GM12878 (cell line): ENCODE measurements around the gene CHST2. TPM values are rescaled to one million over a fixed set of nuclear protein-coding genes. Genes with fewer than 3 reads are reported as not detected.

Experiments used
- ATAC-seq: fragments of 200-7000 bp; cut with Tn5 transposase; 3 replicates; pipeline ENCODE4 v1.9.1; 2020; ENCODE audit warnings: mild to moderate bottlenecking, moderate library complexity
- BruUV-seq: library from RNA; stranded (reverse); fragments of 400-500 nt; replicated peaks from 2 replicates; lab custom pipeline; 2021; lab: Mats Ljungman, UMichigan
- CTCF ChIA-PET: fragments of 300-600 bp; sonication (Branson Sonifier 250); formaldehyde crosslinking; extraction: SDS; loops from one replicate; lab custom pipeline; 2021; ENCODE audit warnings: inconsistent platforms; lab: Yijun Ruan, JAX
- POLR2A ChIA-PET: fragments of 350-600 bp; formaldehyde crosslinking; extraction: SDS; loops from one replicate; lab custom pipeline; 2021; ENCODE audit warnings: inconsistent platforms; lab: Charles Lee
- RAD21 ChIA-PET: fragments of 300-600 bp; sonication (Branson Sonifier 250); formaldehyde crosslinking; loops from one replicate; lab custom pipeline; 2023; ENCODE audit warnings: antibody characterized with exemption; ENCODE audit not compliant: unreplicated experiment; lab: Charles Lee
- SMC1A ChIA-PET: fragments of 300-600 bp; sonication (Branson Sonifier 250); formaldehyde crosslinking; loops from one replicate; lab custom pipeline; 2023; ENCODE audit not compliant: unreplicated experiment, uncharacterized antibody; lab: Charles Lee
- DNase-seq: peaks from one replicate; pipeline ENCODE4 v3.0.0-alpha.2; 2011; ENCODE audit warnings: low read depth, low spot score
- FAIRE-seq: peaks from 3 replicates; lab custom pipeline; 2011; peaks lifted over from hg19 to GRCh38; lab: Jason Lieb, UNC
- H2AFZ ChIP-seq: 2 replicates; pipeline ENCODE4 v1.6.0; 2011; ENCODE audit warnings: low read depth, low read length, control low read depth; ENCODE audit not compliant: control insufficient read depth
- H3K27ac ChIP-seq: 2 replicates; pipeline ENCODE4 v1.5.1; 2011; ENCODE audit warnings: control low read depth; ENCODE audit not compliant: control insufficient read depth, insufficient read depth
- H3K27me3 ChIP-seq, 2 experiments: replicated peaks in 1 of 2; 2 replicates each; pipeline versions ENCODE4 v1.6.0 to v1.6.1; 2011; ENCODE audit warnings: low read length in 1 of 2; ENCODE audit not compliant: control insufficient read depth in 2 of 2, insufficient read depth in 2 of 2
- H3K36me3 ChIP-seq, 2 experiments: 2 replicates each; pipeline ENCODE4 v1.5.1; 2011; ENCODE audit warnings: low read length in 1 of 2; ENCODE audit not compliant: control insufficient read depth in 2 of 2, insufficient read depth in 2 of 2
- H3K4me1 ChIP-seq: 2 replicates; pipeline ENCODE4 v1.6.1; 2011; ENCODE audit warnings: mild to moderate bottlenecking, low read length, moderate library complexity, mixed read lengths; ENCODE audit not compliant: control insufficient read depth, insufficient read depth
- H3K4me2 ChIP-seq: 2 replicates; pipeline ENCODE4 v1.6.0; 2011; ENCODE audit warnings: control low read depth; ENCODE audit not compliant: control insufficient read depth, insufficient read depth
- H3K4me3 ChIP-seq: fragments of 200-600 bp; sonication (generic); 2 replicates; pipeline ENCODE4 v1.5.1; 2016
- H3K79me2 ChIP-seq: 2 replicates; pipeline ENCODE4 v1.6.0; 2011; ENCODE audit warnings: low read length; ENCODE audit not compliant: control insufficient read depth, insufficient read depth
- H3K9ac ChIP-seq: 2 replicates; pipeline ENCODE4 v1.8.0; 2011; ENCODE audit warnings: low read length, control low read depth, mixed read lengths; ENCODE audit not compliant: control insufficient read depth, insufficient read depth
- H3K9me3 ChIP-seq: replicated peaks from 3 replicates; pipeline ENCODE4 v1.5.1; 2011; ENCODE audit warnings: mild to moderate bottlenecking, low read length; ENCODE audit not compliant: control insufficient read depth, insufficient read depth
- H4K20me1 ChIP-seq: 2 replicates; pipeline ENCODE4 v1.6.0; 2011; ENCODE audit not compliant: control insufficient read depth, insufficient read depth
- EP300 ChIP-seq, 2 experiments: fragments of 150-350 bp in 1 of 2; IDR thresholded peaks; 2 replicates each; pipeline ENCODE4 v1.6.1; 2011 to 2012; ENCODE audit warnings: low read depth in 2 of 2, low read length in 2 of 2, borderline replicate concordance in 1 of 2, improper control_type of control experiment in 1 of 2, inconsistent platforms in 1 of 2; ENCODE audit not compliant: control insufficient read depth in 1 of 2
- IRF4 ChIP-seq: IDR thresholded peaks from 2 replicates; pipeline ENCODE4 v1.6.1; 2011; ENCODE audit warnings: low read depth, low read length
- NFXL1 ChIP-seq: fragments of 450-650 bp; IDR thresholded peaks from 2 replicates; pipeline ENCODE4 v1.6.1; 2017; ENCODE audit warnings: antibody characterized with exemption, mild to moderate bottlenecking, borderline replicate concordance
- NR2C2 ChIP-seq: IDR thresholded peaks from 2 replicates; pipeline ENCODE4 v1.6.1; 2011; ENCODE audit warnings: borderline replicate concordance, low read depth; ENCODE audit not compliant: control insufficient read depth, insufficient read length
- PAX5 ChIP-seq: IDR thresholded peaks from 2 replicates; pipeline ENCODE4 v1.6.1; 2011; ENCODE audit warnings: low read depth, low read length, borderline replicate concordance
- PKNOX1 ChIP-seq: fragments of 450-650 bp; IDR thresholded peaks from 2 replicates; pipeline ENCODE4 v1.6.1; 2016; ENCODE audit warnings: mild to moderate bottlenecking
- POLR2AphosphoS2 ChIP-seq: IDR thresholded peaks from 2 replicates; pipeline ENCODE4 v1.6.1; 2011; ENCODE audit warnings: low read depth, mild to moderate bottlenecking, low read length, improper control_type of control experiment, moderate library complexity
- RELB ChIP-seq: fragments of 450-650 bp; IDR thresholded peaks from 2 replicates; pipeline ENCODE4 v1.6.1; 2017; ENCODE audit warnings: low read depth, mild to moderate bottlenecking, moderate library complexity
- YY1 ChIP-seq: IDR thresholded peaks from 2 replicates; pipeline ENCODE4 v1.6.1; 2011; ENCODE audit warnings: low read depth, mild to moderate bottlenecking, low read length
- ZNF687 ChIP-seq: fragments of 450-650 bp; IDR thresholded peaks from 2 replicates; pipeline ENCODE4 v1.6.1; 2017; ENCODE audit warnings: mild to moderate bottlenecking, moderate library complexity
- WGBS: methylation state at CpG from one replicate; pipeline ENCODE4 v1.1.6; 2016; ENCODE audit warnings: low lambda C conversion rate; ENCODE audit not compliant: insufficient replicate concordance, insufficient coverage; ENCODE audit errors: missing lambda C conversion rate; 5-methylcytosine and 5-hydroxymethylcytosine counted together
- in situ Hi-C: fragments of 300-500 bp; cut with MboI; formaldehyde crosslinking; loops from 9 replicates; pipeline ENCODE4 v1.14.3; 2018; ENCODE audit warnings: mixed read lengths
- intact Hi-C: fragments of 100-400 bp; cut with micrococcal nuclease; formaldehyde crosslinking; loops from one replicate; pipeline ENCODE4 v1.14.2; 2022; ENCODE audit not compliant: unreplicated experiment
- polyA plus RNA-seq, 11 experiments: library from polyadenylated mRNA; depleted of rRNA in 4 of 11; unstranded in 6 of 11; stranded (reverse) in 5 of 11; fragments of >200 nt; fragmentation: Nextera tagmentation in 4 of 11; fragmentation: Illumina TruSeq in 1 of 11; extraction: Ambion mirVana in 4 of 11; extraction: Trizol in 1 of 11; gene quantifications; 1 replicate in 1 of 11; 2 replicates in 10 of 11; pipeline versions ENCODE4 v1.2.1 to v1.2.3, GENCODE V29; 2011 to 2016; ENCODE audit warnings: inconsistent platforms in 2 of 11, missing spikeins in 2 of 11, low read depth in 1 of 11
- total RNA-seq, 4 experiments: library from RNA; depleted of rRNA in 3 of 4; stranded (reverse); fragments of >200 nt in 3 of 4; fragmentation: Illumina TruSeq in 1 of 4; extraction: Trizol in 1 of 4; gene quantifications; 2 replicates each; pipeline versions ENCODE4 v1.2.1 to v1.2.3, GENCODE V29; 2013 to 2021
- TF ChIP-seq, protein P1 (sequence below): IDR thresholded peaks from 2 replicates; pipeline ENCODE4 v1.6.1; 2011; ENCODE audit warnings: borderline replicate concordance, low read depth, mild to moderate bottlenecking, moderate library complexity, low read length; ENCODE audit not compliant: insufficient read depth, poor library complexity, severe bottlenecking

The CHST2 gene
- total and polyA plus RNA-seq, 10 of the 15 experiments (the other 5 are each of a cell fraction or from before 2014, with no cell fraction given), result 1.6 to 37.2 (median 8.8) TPM

GRCh38 chr3:143158014-143158988 lies 38.7 kb downstream of the CHST2 start:
- Histone ChIP-seq H2AFZ (no peak overlapping the region), H3K27ac (peak overlapping the region; percentile 3; the same call in 1 of the 2 replicates), H3K27me3 (no peaks in the 10 kb centered on the region), H3K79me2 (no peaks in the 10 kb centered on the region), H3K4me2 (peak overlapping the region; percentile 31), H3K9me3 (no peaks in the 10 kb centered on the region), H3K4me1 (peaks cover 22% of the 10 kb centered on the region), H4K20me1 (no peaks in the 10 kb centered on the region), H3K36me3 (no peaks in the 10 kb centered on the region), H3K9ac (no peak overlapping the region), H3K4me3 (no peak overlapping the region)
- intact Hi-C loops (loop anchor here (1.0 to 2.0 kb wide), 2 partner anchors 35 to 76 kb away; no protein-coding TSS in a partner anchor), in situ Hi-C loops (no loop called here)
- CTCF ChIA-PET, result interaction anchor here (0.8 to 2.3 kb wide), 7 partner anchors 11 to 67 kb away, joined by 3 to 7 read pairs (median 3); no protein-coding TSS in a partner anchor
- SMC1A ChIA-PET, result interaction anchor here (0.8 to 5.3 kb wide), 9 partner anchors 9 to 49 kb away, joined by 3 to 39 read pairs (median 4); no protein-coding TSS in a partner anchor
- BruUV-seq, result no TSS peak
- ATAC-seq (peak; percentile 88), FAIRE-seq (peak; percentile 54), DNase-seq (peak; percentile 67)
- POLR2A ChIA-PET, result interaction anchor here (1.1 kb wide), 1 partner anchor 49 kb away, joined by 4 read pairs; no protein-coding TSS in a partner anchor
- WGBS, result 3% methylated on average over 2 of the region's 2 CpGs
- RAD21 ChIA-PET, result interaction anchor here (0.8 to 3.3 kb wide), 6 partner anchors 9 to 71 kb away, joined by 3 to 18 read pairs (median 4); no protein-coding TSS in a partner anchor
- TF ChIP-seq ZNF687 (peak; percentile 67; the same call in 1 of the 2 replicates), IRF4 (peak; percentile 85), NFXL1 (no peak), NR2C2 (no peak), PAX5 (peak; percentile 87), YY1 (peak; percentile 78), PKNOX1 (peak; percentile 91), RELB (peak; percentile 44; the same call in 1 of the 2 replicates), POLR2AphosphoS2 (no peak), EP300 (IDR thresholded peaks at IDR 0.05; ENCODE audit: borderline replicate concordance in 1 of 2, control insufficient read depth in 1 of 2, low read depth in 2 of 2, low read length in 2 of 2) (peak; percentile 57 to 68; a peak in 1 of 4 replicates)
- TF ChIP-seq, protein P1, sequence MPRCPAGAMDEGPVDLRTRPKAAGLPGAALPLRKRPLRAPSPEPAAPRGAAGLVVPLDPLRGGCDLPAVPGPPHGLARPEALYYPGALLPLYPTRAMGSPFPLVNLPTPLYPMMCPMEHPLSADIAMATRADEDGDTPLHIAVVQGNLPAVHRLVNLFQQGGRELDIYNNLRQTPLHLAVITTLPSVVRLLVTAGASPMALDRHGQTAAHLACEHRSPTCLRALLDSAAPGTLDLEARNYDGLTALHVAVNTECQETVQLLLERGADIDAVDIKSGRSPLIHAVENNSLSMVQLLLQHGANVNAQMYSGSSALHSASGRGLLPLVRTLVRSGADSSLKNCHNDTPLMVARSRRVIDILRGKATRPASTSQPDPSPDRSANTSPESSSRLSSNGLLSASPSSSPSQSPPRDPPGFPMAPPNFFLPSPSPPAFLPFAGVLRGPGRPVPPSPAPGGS, result peak; percentile 23
